A673 (cell line): ENCODE data around the gene GOLGA6L2. TPM values are rescaled to one million over a fixed set of nuclear protein-coding genes. Genes with fewer than 3 reads are reported as not detected.
"Not testable (repeated sequence)": the region's sequence is repeated elsewhere in the genome, so short reads cannot be mapped to it uniquely, and the experiment has no call there.

ENCODE experiments used
- BruUV-seq: library from RNA; stranded (reverse); fragments of 400-500 nt; replicated peaks from 2 replicates; lab custom pipeline; 2021; lab: Mats Ljungman, UMichigan
- CTCF ChIA-PET: fragments of 300-600 bp; sonication (Branson Sonifier 250); formaldehyde crosslinking; loops from one replicate; lab custom pipeline; 2022; ENCODE audit warnings: antibody characterized with exemption; lab: Charles Lee
- POLR2A ChIA-PET: fragments of 300-600 bp; sonication (Branson Sonifier 250); formaldehyde crosslinking; loops from one replicate; lab custom pipeline; 2022; ENCODE audit warnings: antibody characterized with exemption; ENCODE audit not compliant: low non-redundant PET; lab: Charles Lee
- DNase-seq: peaks from one replicate; pipeline ENCODE4 v3.0.0-alpha.2; 2015; ENCODE audit warnings: low spot score
- H3K27ac ChIP-seq: fragments of 200-600 bp; sonication (generic); 2 replicates; pipeline ENCODE4 v1.5.1; 2016; ENCODE audit warnings: mixed run types, low read depth, mild to moderate bottlenecking, mixed read lengths, antibody characterized with exemption, low read length; ENCODE audit not compliant: poor library complexity, severe bottlenecking
- H3K27me3 ChIP-seq: fragments of 200-600 bp; sonication (generic); replicated peaks from 2 replicates; pipeline ENCODE4 v1.6.1; 2017; ENCODE audit warnings: mixed run types, low read depth, mild to moderate bottlenecking, mixed read lengths, antibody characterized with exemption, low read length; ENCODE audit not compliant: insufficient read depth, poor library complexity
- H3K36me3 ChIP-seq: fragments of 200-600 bp; sonication (generic); 2 replicates; pipeline ENCODE4 v1.6.1; 2016; ENCODE audit warnings: mixed run types, mild to moderate bottlenecking, mixed read lengths, antibody characterized with exemption, low read length; ENCODE audit not compliant: insufficient read depth, poor library complexity, severe bottlenecking
- H3K4me1 ChIP-seq: fragments of 200-600 bp; sonication (generic); 2 replicates; pipeline ENCODE4 v1.6.1; 2017; ENCODE audit warnings: mixed run types, mild to moderate bottlenecking, mixed read lengths, antibody characterized with exemption, low read length; ENCODE audit not compliant: insufficient read depth, poor library complexity, severe bottlenecking
- H3K4me3 ChIP-seq: fragments of 200-600 bp; sonication (generic); 2 replicates; pipeline ENCODE4 v1.5.1; 2016; ENCODE audit warnings: low read depth, mixed run types, mild to moderate bottlenecking, mixed read lengths, low read length; ENCODE audit not compliant: poor library complexity, severe bottlenecking
- H3K9me3 ChIP-seq: fragments of 200-600 bp; sonication (generic); 2 replicates; pipeline ENCODE4 v1.6.1; 2016; ENCODE audit warnings: mixed run types, low read depth, mild to moderate bottlenecking, mixed read lengths, antibody characterized with exemption, low read length; ENCODE audit not compliant: poor library complexity, severe bottlenecking
- CTCF ChIP-seq: fragments of 300-800, 200-600 bp; sonication (generic); conservative IDR thresholded peaks from 2 replicates; pipeline ENCODE4 v1.5.1; 2017; ENCODE audit warnings: low read depth, mild to moderate bottlenecking, antibody characterized with exemption, low read length, moderate library complexity, mixed read lengths
- EZH2 ChIP-seq: fragments of 200-600 bp; sonication (generic); IDR thresholded peaks from 2 replicates; pipeline ENCODE4 v1.6.1; 2017; ENCODE audit warnings: borderline replicate concordance, low read depth, mild to moderate bottlenecking, mixed read lengths, antibody characterized with exemption, low read length; ENCODE audit not compliant: poor library complexity, severe bottlenecking
- intact Hi-C: fragments of 100-400 bp; cut with micrococcal nuclease; formaldehyde crosslinking; loops from one replicate; pipeline ENCODE4 v1.10.0; 2022; ENCODE audit not compliant: unreplicated experiment
- total RNA-seq: library from RNA; stranded (reverse); gene quantifications from 2 replicates; pipeline ENCODE4 v1.2.3, GENCODE V29; 2021

GOLGA6L2 gene
- total RNA-seq, 1 experiment from 2014 or later = not detected

GRCh38 chr15:23437673-23438072 lies 9.4 kb downstream of the GOLGA6L2 start:
- Histone ChIP-seq H3K4me1 (no peaks in the 10 kb centered on the region), H3K4me3 (no peak overlapping the region), H3K27ac (no peak overlapping the region), H3K36me3 (no peaks in the 10 kb centered on the region), H3K9me3 (no peaks in the 10 kb centered on the region), H3K27me3 (no peaks in the 10 kb centered on the region)
- intact Hi-C loops = no loop called here
- no peak for DNase-seq
- POLR2A ChIA-PET = no interaction called here
- CTCF ChIA-PET = no interaction called here
- no TSS peak for BruUV-seq
- TF ChIP-seq EZH2 = no peak
- TF ChIP-seq CTCF = no peak

DNA sequence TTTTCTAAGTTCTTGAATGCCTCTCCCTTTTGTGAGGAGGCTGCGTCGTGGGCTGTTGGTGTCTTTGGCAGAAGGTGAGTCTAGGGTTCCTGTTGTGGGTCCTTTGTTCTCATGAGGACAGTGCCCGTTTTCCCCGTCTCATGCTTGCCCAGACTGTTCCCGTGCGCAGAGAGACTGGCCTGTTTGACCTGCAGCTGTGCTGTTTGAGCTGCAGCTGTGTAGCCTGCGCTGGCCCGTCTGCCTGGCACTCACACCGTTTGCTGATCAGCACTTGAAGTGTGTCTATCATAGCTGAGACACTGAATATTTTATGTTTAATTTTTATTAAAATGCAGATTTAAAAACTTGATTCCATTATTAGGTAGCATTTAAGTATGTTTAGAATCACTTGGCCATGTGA lies 9.9 kb downstream of the GOLGA6L2 start:
- CTCF ChIA-PET = no interaction called here
- H3K27me3 ChIP-seq = no peaks in the 10 kb centered on the region
- H3K4me1 ChIP-seq = no peaks in the 10 kb centered on the region
- intact Hi-C loops = no loop called here
- no TSS peak for BruUV-seq
- no peak for DNase-seq
- no peak overlapping the region for H3K4me3 ChIP-seq
- no peaks in the 10 kb centered on the region for H3K9me3 ChIP-seq
- POLR2A ChIA-PET = no interaction called here
- no peak for TF ChIP-seq EZH2
- TF ChIP-seq CTCF = no peak
- H3K27ac ChIP-seq = no peak overlapping the region
- no peaks in the 10 kb centered on the region for H3K36me3 ChIP-seq

- no peaks in the 10 kb centered on the region for H3K9me3 ChIP-seq
- ChIA-PET POLR2A (no interaction called here), CTCF (no interaction called here)
- intact Hi-C loops = no loop called here
- H3K27me3 ChIP-seq = no peaks in the 10 kb centered on the region
- DNase-seq = no peak
- BruUV-seq = no TSS peak
- no peak overlapping the region for H3K4me3 ChIP-seq
- no peak for TF ChIP-seq EZH2
- TF ChIP-seq CTCF = no peak
- no peaks in the 10 kb centered on the region for H3K36me3 ChIP-seq
- no peaks in the 10 kb centered on the region for H3K4me1 ChIP-seq
- H3K27ac ChIP-seq = no peak overlapping the region
Observed at GRCh38 chr15:23436421-23436820, 10.6 kb downstream of the GOLGA6L2 start.

- H3K27me3 ChIP-seq, CTCF ChIA-PET, H3K4me1 ChIP-seq, H3K4me3 ChIP-seq, POLR2A ChIA-PET, DNase-seq, BruUV-seq, H3K9me3 ChIP-seq, H3K36me3 ChIP-seq, intact Hi-C loops, H3K27ac ChIP-seq: not testable (repeated sequence)
Observed at GRCh38 chr15:23434699-23435098, 12.3 kb downstream of the GOLGA6L2 start.

GRCh38 chr15:23425327-23425726 lies 21.7 kb downstream of the GOLGA6L2 start:
- H3K27ac ChIP-seq, POLR2A ChIA-PET, BruUV-seq, DNase-seq, CTCF ChIA-PET, H3K4me3 ChIP-seq, H3K9me3 ChIP-seq, H3K4me1 ChIP-seq, H3K27me3 ChIP-seq, intact Hi-C loops, H3K36me3 ChIP-seq: not testable (repeated sequence)
